Peyer's patch (tissue), 4 donors: ENCODE data around the gene NCAPD3. TPM values are rescaled to one million over a fixed set of nuclear protein-coding genes. Genes with fewer than 3 reads are reported as not detected.

Source experiments
- DNase-seq, 3 donors: peaks; one replicate each; pipeline ENCODE4 v3.0.0-alpha.2; 2017 to 2019
- H3K27ac ChIP-seq, 4 donors: fragments of 200-600 bp; sonication (generic); one replicate each; pipeline ENCODE4 v1.5.1; 2016 to 2019
- H3K27me3 ChIP-seq, 2 donors: fragments of 200-600 bp; sonication (generic); one replicate each; pipeline ENCODE4 v1.5.1; 2019
- H3K36me3 ChIP-seq, 3 donors: fragments of 200-600 bp; sonication (generic); one replicate each; pipeline ENCODE4 v1.5.1; 2016 to 2019
- H3K4me1 ChIP-seq, 4 donors: fragments of 200-600 bp; sonication (generic); one replicate each; pipeline ENCODE4 v1.5.1; 2016 to 2019
- H3K4me3 ChIP-seq, 4 donors: fragments of 200-600 bp; sonication (generic); 1 replicate in 3 of 4; 2 replicates in 1 of 4; pipeline ENCODE4 v1.5.1; 2016 to 2019; ENCODE audit warnings: mild to moderate bottlenecking in 1 of 4
- H3K9me3 ChIP-seq, 4 donors: fragments of 200-600 bp; sonication (generic); one replicate each; pipeline ENCODE4 v1.5.1; 2016 to 2019; ENCODE audit warnings: mild to moderate bottlenecking in 1 of 4
- POLR2A ChIP-seq, 2 donors: fragments of 450-650 bp; IDR thresholded peaks; one replicate each; pipeline ENCODE4 v1.5.1; 2017; ENCODE audit warnings: antibody characterized with exemption in 2 of 2, mild to moderate bottlenecking in 2 of 2, moderate library complexity in 2 of 2
- total RNA-seq, 4 donors: library from RNA; depleted of rRNA; stranded (reverse); fragments of >200 nt; gene quantifications; one replicate each; pipeline ENCODE4 v1.1.0, GENCODE V29; 2016
- TF ChIP-seq, protein P1 (sequence below), 6 experiments: fragments of 450-650 bp in 4 of 6; fragments of 200-600 bp in 2 of 6; sonication (generic) in 1 of 6; IDR thresholded peaks; one replicate each; pipeline ENCODE4 v1.5.1; 2017 to 2019; ENCODE audit warnings: antibody characterized with exemption in 6 of 6, mild to moderate bottlenecking in 3 of 6, moderate library complexity in 1 of 6

Gene NCAPD3
- total RNA-seq, 4 donors from 2014 or later: 12.5 to 30.5 (median 13.9) TPM

DNA sequence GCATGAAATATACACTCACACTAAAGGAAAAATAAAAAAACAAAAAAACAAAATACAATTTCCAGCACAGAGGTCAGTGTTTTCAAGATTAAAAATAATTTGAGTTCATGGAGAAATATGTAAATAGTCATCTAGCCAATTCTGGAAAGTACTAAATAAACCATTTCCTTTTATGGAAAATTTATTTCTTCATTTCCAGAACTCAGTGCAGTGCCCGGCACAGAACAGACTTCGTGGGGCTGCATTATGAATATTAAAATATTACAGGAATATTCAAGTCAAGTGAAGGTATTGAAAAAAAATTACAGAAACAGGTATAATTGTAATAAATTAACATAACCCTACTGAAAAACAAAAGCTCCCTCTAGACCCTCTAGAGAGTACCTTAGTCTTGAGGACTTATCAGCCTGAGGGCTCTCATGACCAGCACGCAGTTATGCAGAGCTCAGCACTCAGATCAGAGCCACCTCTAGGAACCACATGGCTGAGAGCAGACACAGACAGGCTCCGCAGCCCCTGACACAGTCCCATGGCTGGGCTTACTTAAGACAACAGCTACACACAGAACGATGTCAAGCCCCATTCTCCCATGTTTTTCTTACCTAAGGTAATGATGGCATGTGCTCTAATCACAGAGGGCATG, 45.6 kb downstream of the NCAPD3 start:
- Histone ChIP-seq H3K27ac (no peak overlapping the region), H3K4me3 (no peak overlapping the region), H3K9me3 (no peaks in the 10 kb centered on the region), H3K27me3 (no peaks in the 10 kb centered on the region), H3K4me1 (no peaks in the 10 kb centered on the region), H3K36me3 (peaks cover 0 to 50% (median 0%) of the 10 kb centered on the region in 3 donors)
- DNase-seq: no peak
- no peak for TF ChIP-seq POLR2A (IDR thresholded peaks at IDR 0.05)
- TF ChIP-seq, protein P1, sequence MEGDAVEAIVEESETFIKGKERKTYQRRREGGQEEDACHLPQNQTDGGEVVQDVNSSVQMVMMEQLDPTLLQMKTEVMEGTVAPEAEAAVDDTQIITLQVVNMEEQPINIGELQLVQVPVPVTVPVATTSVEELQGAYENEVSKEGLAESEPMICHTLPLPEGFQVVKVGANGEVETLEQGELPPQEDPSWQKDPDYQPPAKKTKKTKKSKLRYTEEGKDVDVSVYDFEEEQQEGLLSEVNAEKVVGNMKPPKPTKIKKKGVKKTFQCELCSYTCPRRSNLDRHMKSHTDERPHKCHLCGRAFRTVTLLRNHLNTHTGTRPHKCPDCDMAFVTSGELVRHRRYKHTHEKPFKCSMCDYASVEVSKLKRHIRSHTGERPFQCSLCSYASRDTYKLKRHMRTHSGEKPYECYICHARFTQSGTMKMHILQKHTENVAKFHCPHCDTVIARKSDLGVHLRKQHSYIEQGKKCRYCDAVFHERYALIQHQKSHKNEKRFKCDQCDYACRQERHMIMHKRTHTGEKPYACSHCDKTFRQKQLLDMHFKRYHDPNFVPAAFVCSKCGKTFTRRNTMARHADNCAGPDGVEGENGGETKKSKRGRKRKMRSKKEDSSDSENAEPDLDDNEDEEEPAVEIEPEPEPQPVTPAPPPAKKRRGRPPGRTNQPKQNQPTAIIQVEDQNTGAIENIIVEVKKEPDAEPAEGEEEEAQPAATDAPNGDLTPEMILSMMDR (IDR thresholded peaks at IDR 0.05): no peak

DNA sequence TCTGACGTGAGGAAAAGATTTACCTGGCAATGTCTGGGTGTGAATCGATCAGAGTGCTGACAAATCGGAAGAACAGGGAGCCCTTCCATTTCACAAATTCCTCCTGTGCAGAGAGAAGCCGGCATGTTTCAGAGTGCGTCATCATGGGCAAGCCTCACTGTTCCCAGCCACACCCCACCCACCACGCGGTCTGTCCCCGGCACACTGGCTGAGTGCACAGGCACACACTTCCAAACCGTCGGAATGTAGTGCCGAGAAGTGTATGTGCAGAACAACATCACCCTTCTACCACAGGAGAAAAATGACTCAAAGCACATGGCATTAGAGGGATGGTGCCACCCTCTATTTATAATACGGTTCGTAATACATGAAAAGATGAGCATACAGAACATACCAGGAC, 47.5 kb downstream of the NCAPD3 start:
- H3K27me3 ChIP-seq: no peaks in the 10 kb centered on the region
- no peak for TF ChIP-seq POLR2A (IDR thresholded peaks at IDR 0.05)
- TF ChIP-seq, protein P1 (IDR thresholded peaks at IDR 0.05): no peak
- H3K4me3 ChIP-seq: no peak overlapping the region
- H3K36me3 ChIP-seq: peaks cover 0 to 46% (median 0%) of the 10 kb centered on the region in 3 donors
- H3K9me3 ChIP-seq: no peaks in the 10 kb centered on the region
- no peak for DNase-seq
- H3K4me1 ChIP-seq: no peaks in the 10 kb centered on the region
- no peak overlapping the region for H3K27ac ChIP-seq

DNA sequence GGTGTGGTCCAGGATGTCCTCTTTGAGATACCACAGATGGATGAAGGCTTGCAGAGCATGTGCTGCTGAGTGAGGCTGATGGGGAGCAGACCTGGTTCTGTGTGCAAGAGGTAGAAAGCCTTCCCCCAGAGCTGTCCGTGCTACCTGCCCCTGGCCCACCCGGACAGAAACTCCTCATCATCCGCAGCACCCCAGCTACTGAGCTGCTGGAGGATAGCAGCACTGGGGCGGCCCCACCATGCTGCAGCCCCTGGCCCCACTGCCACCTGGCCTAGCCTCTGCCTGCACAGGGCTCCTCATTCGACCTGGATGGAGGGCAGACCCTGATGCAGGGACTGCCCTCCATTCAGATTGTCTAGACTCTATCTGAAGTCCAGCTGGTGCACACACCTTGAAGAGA, 50.5 kb downstream of the NCAPD3 start:
- no peaks in the 10 kb centered on the region for H3K4me1 ChIP-seq
- H3K27ac ChIP-seq: no peak overlapping the region
- DNase-seq: no peak
- no peaks in the 10 kb centered on the region for H3K27me3 ChIP-seq
- TF ChIP-seq POLR2A (IDR thresholded peaks at IDR 0.05): no peak
- TF ChIP-seq, protein P1 (IDR thresholded peaks at IDR 0.05): no peak
- no peaks in the 10 kb centered on the region for H3K9me3 ChIP-seq
- H3K4me3 ChIP-seq: no peak overlapping the region
- H3K36me3 ChIP-seq: peaks cover 0 to 44% (median 0%) of the 10 kb centered on the region in 3 donors

DNA sequence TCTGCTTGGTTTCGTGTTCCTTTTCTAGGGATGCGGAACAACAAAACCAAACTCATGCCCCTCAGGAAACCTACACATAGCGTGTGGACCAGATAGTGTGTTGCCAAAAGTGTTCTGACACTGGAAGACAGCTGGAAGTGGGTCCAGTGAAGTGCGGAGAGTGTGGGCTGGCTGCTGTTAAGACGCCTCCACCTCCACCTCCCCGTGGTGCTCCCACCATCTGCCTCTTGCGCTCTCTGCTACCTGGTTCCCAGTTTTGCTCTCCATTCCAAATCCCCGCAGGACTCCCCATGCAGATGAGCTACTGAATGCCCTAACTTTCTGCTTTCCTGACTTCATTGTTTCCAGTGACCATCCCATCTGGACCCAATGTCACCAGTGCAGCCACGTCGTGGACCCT, 51.8 kb downstream of the NCAPD3 start:
- no peaks in the 10 kb centered on the region for H3K4me1 ChIP-seq
- H3K36me3 ChIP-seq: peaks cover 0 to 51% (median 0%) of the 10 kb centered on the region in 3 donors
- no peaks in the 10 kb centered on the region for H3K27me3 ChIP-seq
- no peak overlapping the region for H3K4me3 ChIP-seq
- TF ChIP-seq POLR2A (IDR thresholded peaks at IDR 0.05): no peak
- no peak overlapping the region for H3K27ac ChIP-seq
- no peak for DNase-seq
- H3K9me3 ChIP-seq: no peaks in the 10 kb centered on the region

DNA sequence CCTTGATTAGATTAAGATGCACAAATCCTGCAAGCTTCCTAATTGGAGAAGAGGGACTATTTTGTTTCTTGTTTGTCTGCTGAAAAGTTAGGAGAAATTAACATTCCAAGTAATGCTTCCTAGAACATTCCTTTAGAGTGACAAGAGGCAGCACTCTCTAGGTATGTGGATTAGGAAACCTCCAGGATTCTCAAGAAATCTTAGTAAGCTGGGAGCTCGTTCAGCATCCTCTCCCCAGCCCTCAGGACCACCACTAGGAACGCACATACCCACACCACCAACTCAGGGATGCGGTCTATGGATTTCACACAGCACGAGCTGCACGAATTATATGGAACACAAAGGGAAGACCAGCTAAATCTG, 52.9 kb downstream of the NCAPD3 start:
- Histone ChIP-seq H3K4me1 (no peaks in the 10 kb centered on the region), H3K4me3 (no peak overlapping the region), H3K27ac (no peak overlapping the region), H3K27me3 (no peaks in the 10 kb centered on the region), H3K36me3 (peaks cover 0 to 43% (median 0%) of the 10 kb centered on the region in 3 donors), H3K9me3 (no peaks in the 10 kb centered on the region)
- TF ChIP-seq, protein P1 (IDR thresholded peaks at IDR 0.05): no peak
- TF ChIP-seq POLR2A (IDR thresholded peaks at IDR 0.05): no peak
- DNase-seq: no peak

DNA sequence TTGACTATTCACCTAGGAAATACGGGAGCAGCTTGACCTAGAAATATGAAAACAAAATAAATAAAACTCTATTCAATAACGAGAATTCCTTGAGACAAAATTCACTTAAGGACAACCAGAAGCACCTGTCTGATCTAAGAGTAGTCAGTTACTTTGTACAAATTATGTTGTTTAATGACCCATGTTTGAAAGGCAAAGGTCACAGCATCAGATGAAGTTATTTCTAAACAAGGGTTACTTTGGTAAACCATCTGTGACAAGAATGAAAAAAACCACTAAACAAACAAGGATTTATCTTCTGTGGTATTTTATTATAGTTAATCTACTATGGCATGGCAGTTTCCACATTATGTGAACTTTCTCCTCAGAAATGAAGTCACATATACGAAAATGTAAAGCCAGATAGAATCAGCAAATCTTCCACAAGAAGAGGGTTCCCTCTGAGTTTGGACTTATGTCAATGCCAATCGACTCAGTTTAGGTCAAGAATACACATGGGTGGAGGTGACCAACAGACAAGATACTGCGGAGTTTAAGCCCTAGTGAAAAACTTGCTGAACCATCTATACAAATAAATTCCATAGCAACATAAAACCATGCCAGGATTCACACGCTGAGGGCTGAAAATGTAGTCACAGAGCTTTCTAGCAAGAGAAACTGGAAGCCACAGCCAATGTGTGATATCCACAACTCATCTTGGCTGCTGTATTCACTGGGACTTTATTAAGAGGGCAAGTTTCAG, 53.4 kb downstream of the NCAPD3 start:
- Histone ChIP-seq H3K4me3 (no peak overlapping the region), H3K4me1 (no peaks in the 10 kb centered on the region), H3K36me3 (peaks cover 0 to 38% (median 0%) of the 10 kb centered on the region in 3 donors), H3K27me3 (no peaks in the 10 kb centered on the region), H3K9me3 (no peaks in the 10 kb centered on the region), H3K27ac (no peak overlapping the region)
- DNase-seq: no peak
- TF ChIP-seq POLR2A (IDR thresholded peaks at IDR 0.05): no peak
- TF ChIP-seq, protein P1 (IDR thresholded peaks at IDR 0.05): no peak
